Measurements from ENCODE around the gene IDS.
"Not testable (repeated sequence)": the region's sequence is repeated elsewhere in the genome, so short reads cannot be mapped to it uniquely, and the experiment has no call there.

IDS gene

DNA sequence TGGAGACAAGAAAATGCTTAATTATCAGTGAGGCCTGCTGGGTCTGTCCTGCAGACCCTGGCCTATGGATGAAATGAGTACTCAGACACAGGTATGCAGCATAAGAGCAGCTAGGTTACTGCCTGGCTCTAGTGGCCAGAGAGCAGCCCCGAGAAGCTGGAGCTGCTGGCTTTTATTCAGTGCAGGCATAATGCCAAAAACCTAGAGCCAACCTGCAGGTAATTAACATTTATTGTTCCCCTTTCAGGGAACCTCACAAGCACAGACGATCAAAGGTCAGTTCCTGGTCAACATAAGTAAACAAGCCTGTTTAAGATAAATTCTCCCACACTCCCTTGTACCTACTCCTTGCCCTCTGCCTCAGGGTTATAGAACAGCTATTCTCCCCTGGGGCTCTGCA, 13.3 kb downstream of the IDS start:
- Mint-ChIP-seq H3K27me3 (no peaks in the 10 kb centered on the region), H3K4me1 (peaks cover 24% of the 10 kb centered on the region), H3K27ac (ENCODE audit: low read depth) (no peak overlapping the region), H3K9me3 (no peaks in the 10 kb centered on the region), H3K4me3 (no peak overlapping the region), H3K36me3 (ENCODE audit: insufficient read depth) (peaks cover 42% of the 10 kb centered on the region)
- ATAC-seq (replicated peaks; ENCODE audit: extremely low read depth, poor library complexity, severe bottlenecking), result no peak
- DNase-seq (ENCODE audit: low spot score in 2 of 2), result no peak

DNA sequence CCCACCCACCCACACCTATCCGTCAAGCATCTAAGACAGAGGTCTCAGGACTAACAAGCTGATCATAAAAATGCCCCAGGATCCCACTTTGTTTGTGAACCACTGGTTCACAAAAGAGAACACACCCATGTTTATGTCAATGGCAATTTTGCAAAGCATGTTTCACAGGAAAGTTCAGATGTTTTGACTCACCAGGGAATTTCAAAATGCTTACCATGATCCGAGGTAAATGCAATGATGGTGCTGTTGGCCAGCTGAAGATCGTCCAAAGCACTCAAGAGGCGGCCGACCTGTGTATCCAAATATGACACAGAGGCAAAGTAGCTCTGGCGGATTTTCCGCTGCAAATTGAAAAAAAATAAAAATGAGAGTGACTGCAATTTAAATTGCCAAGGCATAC, 15.0 kb downstream of the IDS start:
- Mint-ChIP-seq H3K27me3 (no peaks in the 10 kb centered on the region), H3K27ac (ENCODE audit: low read depth) (peak overlapping the region; percentile 58), H3K36me3 (ENCODE audit: insufficient read depth) (peaks cover 57% of the 10 kb centered on the region), H3K9me3 (no peaks in the 10 kb centered on the region), H3K4me1 (peaks cover 22% of the 10 kb centered on the region), H3K4me3 (peak overlapping the region; percentile 63)
- ATAC-seq (replicated peaks; ENCODE audit: extremely low read depth, poor library complexity, severe bottlenecking), result no peak
- no peak for DNase-seq (ENCODE audit: low spot score in 2 of 2)

DNA sequence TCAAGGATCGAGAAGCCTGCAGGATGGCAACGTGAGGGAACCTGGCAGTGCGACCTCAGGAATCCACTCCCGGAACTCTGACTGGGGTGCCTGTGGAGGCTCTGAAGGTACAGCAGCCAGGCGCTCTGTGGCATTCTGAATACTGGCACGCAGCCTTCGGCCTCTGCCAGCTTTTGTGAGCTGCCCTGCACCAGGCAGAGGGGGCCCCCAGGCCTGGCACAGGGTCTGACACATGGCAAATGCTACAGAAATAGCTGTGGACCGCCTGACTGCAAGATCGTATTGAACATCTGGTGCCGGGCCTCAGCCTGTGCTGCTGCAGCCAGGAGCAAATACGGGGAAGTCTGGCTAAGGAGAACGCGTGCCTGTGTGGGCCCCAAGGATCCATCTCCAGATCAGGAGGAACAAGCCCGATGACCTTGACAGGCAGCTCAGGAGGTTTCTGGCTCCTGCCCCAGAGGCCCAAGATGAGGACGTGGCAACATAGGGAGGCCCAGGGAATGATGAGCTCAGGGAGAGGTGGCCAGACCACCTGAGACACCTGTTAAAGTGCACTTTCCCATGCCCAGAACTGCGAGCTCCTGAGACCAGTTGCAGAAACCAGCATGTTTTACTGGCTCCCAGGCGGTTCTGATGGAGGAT, 16.6 kb downstream of the IDS start:
- not testable (repeated sequence) for H3K27ac Mint-ChIP-seq (ENCODE audit: low read depth); H3K9me3 Mint-ChIP-seq; H3K27me3 Mint-ChIP-seq; DNase-seq (ENCODE audit: low spot score in 2 of 2); ATAC-seq (replicated peaks; ENCODE audit: extremely low read depth, poor library complexity, severe bottlenecking); H3K4me3 Mint-ChIP-seq
- peaks cover 70% of the 10 kb centered on the region for H3K36me3 Mint-ChIP-seq (ENCODE audit: insufficient read depth)
- H3K4me1 Mint-ChIP-seq, result peaks cover 20% of the 10 kb centered on the region

DNA sequence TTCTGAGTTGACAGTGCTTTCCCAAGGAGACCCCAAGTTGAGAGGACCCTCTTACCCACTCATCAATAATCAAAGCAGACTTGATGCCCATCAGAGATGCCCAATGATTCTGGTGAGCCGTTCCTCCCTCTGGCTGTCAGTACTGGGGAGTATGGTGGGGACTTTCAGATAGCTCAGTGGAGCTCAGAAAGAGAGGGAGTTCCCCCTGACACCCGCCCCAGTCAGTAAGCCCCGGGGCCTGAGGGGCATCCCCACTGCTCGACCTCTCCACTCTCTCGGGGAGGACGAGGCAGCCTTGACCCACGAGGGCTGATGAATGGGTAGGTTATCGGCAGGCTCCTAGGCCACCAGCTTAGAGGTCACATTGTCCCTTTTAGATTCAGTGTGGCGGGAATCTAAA, 17.1 kb downstream of the IDS start:
- Mint-ChIP-seq H3K36me3 (ENCODE audit: insufficient read depth) (peaks cover 74% of the 10 kb centered on the region), H3K4me1 (peaks cover 20% of the 10 kb centered on the region)
- H3K27me3 Mint-ChIP-seq; H3K27ac Mint-ChIP-seq (ENCODE audit: low read depth); H3K9me3 Mint-ChIP-seq; H3K4me3 Mint-ChIP-seq; ATAC-seq (replicated peaks; ENCODE audit: extremely low read depth, poor library complexity, severe bottlenecking); DNase-seq (ENCODE audit: low spot score in 2 of 2): not testable (repeated sequence)

DNA sequence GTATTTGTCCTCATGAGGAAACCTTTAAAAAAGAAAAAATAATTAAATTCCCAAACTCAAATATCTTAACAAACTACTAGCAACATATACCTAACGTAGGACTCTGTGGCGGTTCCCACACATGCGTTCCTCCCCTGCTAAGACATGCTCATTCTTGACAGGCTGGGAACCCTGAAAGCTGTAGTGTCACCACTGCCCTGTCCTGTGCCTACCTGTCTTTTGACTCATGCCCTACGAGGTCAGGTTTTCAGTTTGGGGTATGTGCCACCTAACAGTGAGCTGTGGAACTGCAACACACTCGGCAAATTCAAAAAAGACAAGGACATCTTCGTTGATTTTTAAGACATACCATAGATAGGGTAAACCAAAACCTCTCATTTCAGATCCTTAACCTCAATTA, 17.8 kb downstream of the IDS start:
- DNase-seq (ENCODE audit: low spot score in 2 of 2), result no peak
- Mint-ChIP-seq H3K4me1 (peaks cover 20% of the 10 kb centered on the region), H3K4me3 (no peak overlapping the region), H3K36me3 (ENCODE audit: insufficient read depth) (peaks cover 79% of the 10 kb centered on the region), H3K27ac (ENCODE audit: low read depth) (peak overlapping the region; percentile 8), H3K9me3 (no peaks in the 10 kb centered on the region), H3K27me3 (no peaks in the 10 kb centered on the region)
- peak; percentile 17 for ATAC-seq (replicated peaks; ENCODE audit: extremely low read depth, poor library complexity, severe bottlenecking)

DNA sequence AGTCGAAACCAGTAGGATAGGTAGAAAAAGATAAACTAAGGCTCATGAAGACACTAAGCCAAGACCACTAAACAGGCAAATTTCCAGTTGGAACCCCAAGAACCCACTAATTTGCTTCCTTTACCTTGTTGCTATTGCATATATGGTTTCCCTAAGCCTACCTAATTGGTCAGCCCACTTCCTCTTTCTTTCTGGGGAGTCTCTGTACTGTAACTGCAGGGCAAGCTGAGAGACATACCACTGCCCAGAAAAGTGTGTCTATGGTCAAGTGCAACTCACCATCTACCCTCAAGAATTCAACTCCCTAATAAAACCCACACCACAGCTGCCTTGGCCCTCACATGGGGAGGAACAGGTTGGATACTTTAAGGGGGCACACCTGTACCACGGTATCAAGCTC, 28.6 kb downstream of the IDS start:
- H3K4me1 Mint-ChIP-seq, result peaks cover 12% of the 10 kb centered on the region
- no peak overlapping the region for H3K4me3 Mint-ChIP-seq
- H3K27ac Mint-ChIP-seq (ENCODE audit: low read depth), result no peak overlapping the region
- DNase-seq (ENCODE audit: low spot score in 2 of 2) (no peak), ATAC-seq (replicated peaks; ENCODE audit: extremely low read depth, poor library complexity, severe bottlenecking) (no peak)
- H3K9me3 Mint-ChIP-seq, result no peaks in the 10 kb centered on the region
- no peaks in the 10 kb centered on the region for H3K27me3 Mint-ChIP-seq
- H3K36me3 Mint-ChIP-seq (ENCODE audit: insufficient read depth), result peaks cover 23% of the 10 kb centered on the region

DNA sequence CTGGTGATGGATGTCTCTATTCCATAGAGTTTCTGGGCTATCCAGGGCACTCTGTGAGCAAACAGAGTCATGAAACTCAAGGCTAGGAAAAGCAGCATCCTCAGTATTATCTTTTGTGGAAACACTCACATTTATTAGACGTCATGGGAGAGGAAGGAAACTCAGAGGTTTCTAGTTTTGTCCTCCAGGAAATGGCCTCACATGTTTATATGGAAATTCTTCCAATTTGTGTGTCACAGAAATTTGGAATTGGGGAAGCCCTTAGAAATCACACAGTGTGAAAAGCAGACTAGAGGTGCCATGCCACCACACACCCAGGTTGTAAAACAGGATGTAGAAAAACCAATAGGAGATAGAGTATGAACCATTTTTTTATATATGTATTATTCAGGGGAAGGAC, 31.1 kb downstream of the IDS start:
- H3K27ac Mint-ChIP-seq (ENCODE audit: low read depth), result no peak overlapping the region
- no peak overlapping the region for H3K4me3 Mint-ChIP-seq
- peaks cover 10% of the 10 kb centered on the region for H3K36me3 Mint-ChIP-seq (ENCODE audit: insufficient read depth)
- ATAC-seq (replicated peaks; ENCODE audit: extremely low read depth, poor library complexity, severe bottlenecking) (no peak), DNase-seq (ENCODE audit: low spot score in 2 of 2) (no peak)
- peaks cover 12% of the 10 kb centered on the region for H3K4me1 Mint-ChIP-seq
- no peaks in the 10 kb centered on the region for H3K27me3 Mint-ChIP-seq
- no peaks in the 10 kb centered on the region for H3K9me3 Mint-ChIP-seq

DNA sequence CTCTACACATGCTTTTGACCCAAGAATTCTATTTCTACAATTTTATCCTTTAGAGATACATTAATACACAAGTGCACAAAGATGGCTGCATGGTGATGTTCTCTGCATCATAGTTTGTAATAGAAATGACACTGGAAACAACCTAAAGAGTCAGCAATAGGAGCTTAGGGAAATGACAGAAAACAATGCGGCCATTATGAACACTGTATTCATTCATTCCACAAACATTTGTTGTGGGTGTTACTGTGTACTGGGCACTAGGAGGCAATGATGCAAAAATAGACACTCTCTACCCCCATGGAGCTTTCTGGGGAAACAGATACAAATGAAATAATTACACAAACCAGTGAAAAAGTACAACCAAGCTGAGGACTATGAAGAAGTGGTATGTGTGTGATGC, 32.0 kb downstream of the IDS start:
- ATAC-seq (replicated peaks; ENCODE audit: extremely low read depth, poor library complexity, severe bottlenecking) (no peak), DNase-seq (ENCODE audit: low spot score in 2 of 2) (no peak)
- H3K9me3 Mint-ChIP-seq, result no peaks in the 10 kb centered on the region
- peaks cover 10% of the 10 kb centered on the region for H3K36me3 Mint-ChIP-seq (ENCODE audit: insufficient read depth)
- H3K27me3 Mint-ChIP-seq, result no peaks in the 10 kb centered on the region
- no peak overlapping the region for H3K4me3 Mint-ChIP-seq
- peaks cover 12% of the 10 kb centered on the region for H3K4me1 Mint-ChIP-seq
- no peak overlapping the region for H3K27ac Mint-ChIP-seq (ENCODE audit: low read depth)

DNA sequence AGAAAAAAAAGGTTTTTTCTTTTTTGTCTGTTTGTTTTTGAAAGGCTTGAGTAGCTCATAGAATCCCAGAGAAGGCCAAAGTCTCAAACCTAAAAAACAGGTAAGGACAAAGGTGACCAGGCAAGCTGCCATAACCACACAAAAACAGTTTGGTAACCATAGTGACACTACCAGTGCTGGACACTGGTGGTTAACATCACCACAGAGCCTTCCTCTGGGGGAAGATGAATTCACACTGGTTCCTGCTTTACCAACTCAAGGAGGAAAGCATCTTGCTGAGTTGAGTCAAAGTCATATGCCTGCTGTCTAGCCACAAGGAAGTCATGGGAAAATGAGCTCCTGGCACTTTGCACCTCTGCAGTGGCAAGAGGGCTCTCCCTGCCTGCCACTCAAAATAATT, 32.5 kb downstream of the IDS start:
- DNase-seq (ENCODE audit: low spot score in 2 of 2) (no peak), ATAC-seq (replicated peaks; ENCODE audit: extremely low read depth, poor library complexity, severe bottlenecking) (no peak)
- Mint-ChIP-seq H3K4me3 (no peak overlapping the region), H3K27me3 (no peaks in the 10 kb centered on the region), H3K27ac (ENCODE audit: low read depth) (no peak overlapping the region), H3K36me3 (ENCODE audit: insufficient read depth) (peaks cover 9% of the 10 kb centered on the region), H3K9me3 (no peaks in the 10 kb centered on the region), H3K4me1 (peaks cover 12% of the 10 kb centered on the region)

DNA sequence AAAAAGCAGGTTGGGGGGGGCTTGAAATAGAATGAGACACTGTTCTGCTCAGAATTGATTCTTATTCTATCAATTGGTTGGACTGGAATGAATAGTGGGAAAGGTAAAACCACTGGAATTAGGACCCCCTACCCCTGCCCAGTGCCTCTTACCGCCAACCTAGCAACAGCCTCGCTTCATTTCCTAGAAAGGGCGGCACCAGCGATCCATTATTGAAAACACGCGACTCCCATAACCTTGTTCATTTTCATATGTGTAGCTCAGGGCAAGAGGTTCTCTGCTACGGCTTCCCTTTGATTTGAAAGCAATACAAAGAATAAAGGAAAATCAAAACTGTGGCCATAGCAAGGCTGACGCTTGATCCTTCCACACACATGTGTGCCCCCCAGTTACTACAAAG, 33.7 kb downstream of the IDS start:
- no peaks in the 10 kb centered on the region for H3K36me3 Mint-ChIP-seq (ENCODE audit: insufficient read depth)
- no peak overlapping the region for H3K4me3 Mint-ChIP-seq
- no peak for DNase-seq (ENCODE audit: low spot score in 2 of 2)
- ATAC-seq (replicated peaks; ENCODE audit: extremely low read depth, poor library complexity, severe bottlenecking), result no peak
- H3K27ac Mint-ChIP-seq (ENCODE audit: low read depth), result no peak overlapping the region
- peaks cover 10% of the 10 kb centered on the region for H3K4me1 Mint-ChIP-seq
- H3K27me3 Mint-ChIP-seq, result no peaks in the 10 kb centered on the region
- no peaks in the 10 kb centered on the region for H3K9me3 Mint-ChIP-seq

DNA sequence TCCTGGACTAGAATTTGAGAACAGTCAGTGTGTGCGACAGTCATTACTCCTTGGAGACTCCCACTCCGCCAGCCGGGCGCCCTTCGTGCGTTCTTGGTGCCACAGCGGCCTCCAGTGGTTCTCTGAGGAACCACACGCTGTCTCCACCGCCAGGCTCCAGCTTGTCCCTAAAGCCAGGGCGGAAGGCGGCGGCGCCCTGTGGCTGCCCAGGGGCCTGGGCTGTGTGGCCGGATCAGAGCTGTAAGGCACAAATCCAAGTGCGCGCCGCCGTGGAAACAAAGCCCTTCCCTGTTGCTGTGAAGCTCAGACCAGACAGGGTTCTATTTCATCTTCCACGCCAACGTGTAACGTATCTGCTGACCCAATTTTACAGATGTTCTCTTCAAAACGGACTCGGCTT, 34.2 kb downstream of the IDS start:
- peaks cover 5% of the 10 kb centered on the region for H3K4me1 Mint-ChIP-seq
- H3K27me3 Mint-ChIP-seq, result no peaks in the 10 kb centered on the region
- DNase-seq (ENCODE audit: low spot score in 2 of 2), result peak in 1 of 2 donors; percentile 48
- no peak overlapping the region for H3K4me3 Mint-ChIP-seq
- H3K9me3 Mint-ChIP-seq, result no peaks in the 10 kb centered on the region
- peak; percentile 43 for ATAC-seq (replicated peaks; ENCODE audit: extremely low read depth, poor library complexity, severe bottlenecking)
- H3K36me3 Mint-ChIP-seq (ENCODE audit: insufficient read depth), result no peaks in the 10 kb centered on the region
- H3K27ac Mint-ChIP-seq (ENCODE audit: low read depth), result no peak overlapping the region

DNA sequence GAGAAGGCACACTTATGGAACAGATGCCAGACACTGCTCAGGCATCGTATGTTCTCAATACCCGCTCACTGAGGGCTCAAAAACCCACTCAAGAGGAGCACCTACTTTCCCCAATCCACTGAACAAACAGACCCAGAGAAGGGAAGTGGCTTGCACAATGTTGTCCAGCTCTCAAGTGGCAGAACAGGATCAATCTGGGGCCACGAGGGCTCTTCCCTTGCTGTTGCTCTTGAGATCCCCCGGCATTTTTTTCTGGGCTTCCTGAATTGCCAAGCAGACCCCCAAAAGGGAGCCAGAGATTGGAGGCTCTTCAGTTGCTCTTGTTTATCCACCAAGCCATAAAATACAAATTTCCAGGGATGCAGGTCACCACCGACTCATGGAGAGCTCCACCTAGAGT, 35.7 kb downstream of the IDS start:
- Mint-ChIP-seq H3K27me3 (no peaks in the 10 kb centered on the region), H3K27ac (ENCODE audit: low read depth) (no peak overlapping the region), H3K9me3 (no peaks in the 10 kb centered on the region), H3K4me1 (no peaks in the 10 kb centered on the region), H3K4me3 (no peak overlapping the region), H3K36me3 (ENCODE audit: insufficient read depth) (no peaks in the 10 kb centered on the region)
- ATAC-seq (replicated peaks; ENCODE audit: extremely low read depth, poor library complexity, severe bottlenecking) (no peak), DNase-seq (ENCODE audit: low spot score in 2 of 2) (no peak)

DNA sequence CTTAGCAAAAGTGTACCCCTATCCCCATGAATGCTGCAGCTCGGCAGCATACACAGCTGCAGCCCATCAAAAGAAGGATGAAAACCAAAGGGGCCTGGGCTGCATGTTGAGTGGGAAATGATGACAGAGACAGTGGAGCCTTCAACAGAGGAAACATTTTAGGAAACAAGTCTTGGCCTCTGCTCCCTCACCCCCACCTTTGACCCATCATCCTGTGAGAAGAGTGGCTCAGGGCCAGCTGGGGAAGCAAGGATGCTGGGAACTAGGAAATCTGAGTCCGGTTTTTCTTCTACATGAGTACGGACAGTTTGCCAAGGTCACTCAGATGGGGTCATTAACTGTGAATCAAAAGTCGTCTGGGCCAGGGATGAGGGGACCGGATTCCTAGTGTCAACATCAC, 37.2 kb downstream of the IDS start:
- Mint-ChIP-seq H3K4me1 (no peaks in the 10 kb centered on the region), H3K27ac (ENCODE audit: low read depth) (no peak overlapping the region), H3K9me3 (no peaks in the 10 kb centered on the region), H3K27me3 (no peaks in the 10 kb centered on the region), H3K4me3 (no peak overlapping the region), H3K36me3 (ENCODE audit: insufficient read depth) (no peaks in the 10 kb centered on the region)
- DNase-seq (ENCODE audit: low spot score in 2 of 2) (no peak), ATAC-seq (replicated peaks; ENCODE audit: extremely low read depth, poor library complexity, severe bottlenecking) (no peak)

DNA sequence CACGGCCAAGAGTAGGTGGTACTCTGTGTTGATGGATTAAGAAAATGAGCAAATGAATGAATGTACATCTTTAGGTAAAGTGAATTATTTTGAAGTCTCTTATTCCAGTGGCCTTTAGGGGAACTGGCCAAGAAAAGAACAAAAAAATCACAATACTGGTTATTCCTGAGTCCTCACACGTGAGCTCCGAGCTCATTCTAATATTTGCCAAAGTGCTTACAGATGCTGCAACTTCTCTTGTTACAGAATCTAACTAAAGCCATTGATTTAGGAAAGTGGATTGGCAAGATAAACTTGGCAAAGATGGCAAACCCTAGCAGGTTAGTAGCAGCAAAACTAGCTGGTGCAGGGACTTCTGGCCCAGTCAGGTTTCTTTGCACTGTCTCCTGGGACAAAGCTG, 37.6 kb downstream of the IDS start:
- Mint-ChIP-seq H3K9me3 (no peaks in the 10 kb centered on the region), H3K27ac (ENCODE audit: low read depth) (no peak overlapping the region), H3K4me3 (no peak overlapping the region), H3K36me3 (ENCODE audit: insufficient read depth) (no peaks in the 10 kb centered on the region), H3K27me3 (no peaks in the 10 kb centered on the region), H3K4me1 (no peaks in the 10 kb centered on the region)
- ATAC-seq (replicated peaks; ENCODE audit: extremely low read depth, poor library complexity, severe bottlenecking), result no peak
- DNase-seq (ENCODE audit: low spot score in 2 of 2), result no peak

All from central memory CD8-positive, alpha-beta T cell (primary cell).